Thymus (tissue), 11 donors: ENCODE measurements around the gene AACS. TPM values are rescaled to one million over a fixed set of nuclear protein-coding genes. Genes with fewer than 3 reads are reported as not detected.
"Not testable (repeated sequence)": the region's sequence is repeated elsewhere in the genome, so short reads cannot be mapped to it uniquely, and the experiment has no call there.

Source experiments
- DNase-seq, 9 donors: peaks; one replicate each; pipeline ENCODE4 v3.0.0-alpha.2; 2013; ENCODE audit warnings: low spot score in 9 of 9, low read depth in 6 of 9, missing footprints in 1 of 9
- H3K27ac ChIP-seq, 2 donors: one replicate each; pipeline ENCODE4 v1.5.1; 2013; ENCODE audit warnings: control low read depth in 1 of 2, low read depth in 1 of 2, low read length in 1 of 2, mild to moderate bottlenecking in 1 of 2, moderate library complexity in 1 of 2
- H3K27me3 ChIP-seq, 2 donors: one replicate each; pipeline ENCODE4 v1.5.1; 2013; ENCODE audit warnings: low read length in 1 of 2; ENCODE audit not compliant: control insufficient read depth in 2 of 2, insufficient read depth in 1 of 2
- H3K36me3 ChIP-seq, 2 donors: one replicate each; pipeline ENCODE4 v1.5.1; 2013; ENCODE audit warnings: low read length in 1 of 2, mild to moderate bottlenecking in 1 of 2, moderate library complexity in 1 of 2; ENCODE audit not compliant: control insufficient read depth in 2 of 2, insufficient read depth in 2 of 2
- H3K4me1 ChIP-seq, 2 donors: one replicate each; pipeline ENCODE4 v1.5.1; 2013; ENCODE audit warnings: low read length in 2 of 2; ENCODE audit not compliant: control insufficient read depth in 2 of 2, insufficient read depth in 2 of 2
- H3K4me3 ChIP-seq, 2 donors: one replicate each; pipeline ENCODE4 v1.5.1; 2013; ENCODE audit warnings: low read length in 2 of 2, control low read depth in 1 of 2, mild to moderate bottlenecking in 1 of 2
- H3K9me3 ChIP-seq, 2 donors: one replicate each; pipeline ENCODE4 v1.5.1; 2013; ENCODE audit warnings: low read length in 1 of 2, mild to moderate bottlenecking in 1 of 2; ENCODE audit not compliant: control insufficient read depth in 2 of 2, insufficient read depth in 1 of 2
- WGBS: extraction: QIAGEN DNeasy Blood & Tissue Kit; methylation state at CpG from one replicate; pipeline ENCODE4 v1.1.7; 2013; 5-methylcytosine and 5-hydroxymethylcytosine counted together
- polyA plus RNA-seq: library from polyadenylated mRNA; stranded (reverse); fragments of 200-250 nt; gene quantifications from one replicate; pipeline ENCODE4 v1.2.3, GENCODE V29; 2013
- total RNA-seq: library from RNA; stranded (reverse); fragments of 120-200 nt; gene quantifications from one replicate; pipeline ENCODE4 v1.2.4, GENCODE V29; 2013
- donor health status: healthy.

Gene AACS
- total and polyA plus RNA-seq, 2 donors, result 10.2 to 17.0 TPM

DNA sequence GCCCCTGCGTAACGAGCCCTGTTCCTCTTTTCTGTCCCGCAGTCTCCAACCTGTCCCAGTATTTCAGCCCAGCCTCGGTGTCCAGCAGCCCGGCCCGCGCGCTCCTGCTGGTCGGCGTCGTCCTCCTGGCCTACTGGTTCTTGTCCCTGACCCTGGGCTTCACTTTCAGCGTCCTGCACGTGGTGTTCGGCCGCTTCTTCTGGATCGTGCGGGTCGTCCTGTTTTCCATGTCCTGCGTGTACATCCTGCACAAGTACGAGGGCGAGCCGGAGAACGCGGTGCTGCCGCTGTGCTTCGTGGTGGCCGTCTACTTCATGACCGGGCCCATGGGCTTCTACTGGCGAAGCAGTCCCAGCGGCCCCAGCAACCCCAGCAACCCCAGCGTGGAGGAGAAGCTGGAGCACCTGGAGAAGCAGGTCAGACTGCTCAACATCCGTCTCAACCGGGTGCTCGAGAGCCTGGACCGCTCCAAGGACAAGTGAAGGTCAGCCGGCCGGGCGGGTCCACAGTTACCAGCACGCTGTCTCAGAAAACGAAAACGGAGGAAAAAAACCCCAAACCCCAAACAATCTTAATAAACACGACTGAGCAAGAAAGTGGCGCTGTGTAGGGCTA is 40.2 kb upstream of the AACS start:
- Histone ChIP-seq H3K27ac (no peak overlapping the region), H3K4me3 (no peak overlapping the region), H3K4me1 (no peaks in the 10 kb centered on the region), H3K9me3 (no peaks in the 10 kb centered on the region), H3K27me3 (no peaks in the 10 kb centered on the region), H3K36me3 (peaks cover 10 to 21% of the 10 kb centered on the region in 2 donors)
- WGBS, result 95% methylated on average over 43 of the region's 43 CpGs
- DNase-seq, result no peak

DNA sequence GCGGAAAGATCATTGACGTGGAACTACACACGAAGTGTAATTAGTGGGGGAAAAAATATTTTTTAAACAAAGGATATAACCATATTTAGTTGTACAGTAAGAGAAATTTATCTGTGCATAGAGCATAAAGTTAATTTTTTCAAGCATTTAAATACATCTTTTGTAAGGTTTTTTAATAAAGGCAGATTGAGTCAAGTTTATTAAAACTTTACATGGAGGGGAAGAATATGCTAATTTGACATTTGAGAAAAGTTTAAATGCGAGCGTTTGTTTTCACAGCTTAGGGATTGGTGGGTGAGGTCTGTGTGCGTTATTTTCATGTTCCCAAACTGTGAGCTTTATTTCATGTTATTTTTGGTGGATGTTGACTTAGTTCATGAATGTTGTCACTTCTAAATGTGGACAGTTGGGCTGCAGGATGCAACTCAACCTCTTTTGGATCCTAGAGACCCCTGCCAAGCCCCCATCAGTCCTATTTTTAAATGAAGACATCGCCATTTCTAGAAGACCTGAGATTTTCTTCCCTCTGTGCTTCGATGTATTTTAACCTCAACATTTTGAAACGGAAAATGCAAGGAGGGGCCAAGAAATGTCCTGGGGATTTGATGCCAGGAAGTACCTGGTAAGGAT is 39.5 kb upstream of the AACS start:
- no peaks in the 10 kb centered on the region for H3K27me3 ChIP-seq
- no peak overlapping the region for H3K4me3 ChIP-seq
- no peak for DNase-seq
- 97% methylated on average over 9 of the region's 9 CpGs for WGBS
- no peaks in the 10 kb centered on the region for H3K9me3 ChIP-seq
- H3K27ac ChIP-seq, result no peak overlapping the region
- H3K4me1 ChIP-seq, result no peaks in the 10 kb centered on the region
- H3K36me3 ChIP-seq, result peaks cover 11 to 19% of the 10 kb centered on the region in 2 donors

DNA sequence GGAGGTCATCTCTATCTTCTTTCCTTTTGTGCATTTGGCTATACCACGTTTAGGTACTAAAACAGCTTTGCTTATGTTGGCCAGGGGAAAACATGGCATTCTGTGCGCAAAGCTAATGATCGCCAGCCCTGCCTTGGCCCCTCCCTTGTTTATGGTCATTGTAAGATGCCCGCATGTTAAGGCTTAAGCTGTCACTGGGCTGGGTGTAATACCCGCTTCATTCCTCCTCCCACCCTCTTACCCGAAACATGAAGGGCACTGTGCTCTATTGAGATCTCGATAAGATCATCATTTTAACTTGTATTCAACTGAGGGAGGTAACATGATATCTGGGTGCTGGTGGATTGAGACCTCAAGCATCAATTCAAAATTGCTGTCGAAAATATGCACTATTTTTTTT is 37.1 kb upstream of the AACS start:
- H3K36me3 ChIP-seq, result peaks cover 10 to 11% of the 10 kb centered on the region in 2 donors
- WGBS, result 99% methylated on average over 8 of the region's 8 CpGs
- H3K27ac ChIP-seq, result no peak overlapping the region
- no peaks in the 10 kb centered on the region for H3K4me1 ChIP-seq
- no peaks in the 10 kb centered on the region for H3K9me3 ChIP-seq
- H3K4me3 ChIP-seq, result no peak overlapping the region
- no peak for DNase-seq
- H3K27me3 ChIP-seq, result no peaks in the 10 kb centered on the region

DNA sequence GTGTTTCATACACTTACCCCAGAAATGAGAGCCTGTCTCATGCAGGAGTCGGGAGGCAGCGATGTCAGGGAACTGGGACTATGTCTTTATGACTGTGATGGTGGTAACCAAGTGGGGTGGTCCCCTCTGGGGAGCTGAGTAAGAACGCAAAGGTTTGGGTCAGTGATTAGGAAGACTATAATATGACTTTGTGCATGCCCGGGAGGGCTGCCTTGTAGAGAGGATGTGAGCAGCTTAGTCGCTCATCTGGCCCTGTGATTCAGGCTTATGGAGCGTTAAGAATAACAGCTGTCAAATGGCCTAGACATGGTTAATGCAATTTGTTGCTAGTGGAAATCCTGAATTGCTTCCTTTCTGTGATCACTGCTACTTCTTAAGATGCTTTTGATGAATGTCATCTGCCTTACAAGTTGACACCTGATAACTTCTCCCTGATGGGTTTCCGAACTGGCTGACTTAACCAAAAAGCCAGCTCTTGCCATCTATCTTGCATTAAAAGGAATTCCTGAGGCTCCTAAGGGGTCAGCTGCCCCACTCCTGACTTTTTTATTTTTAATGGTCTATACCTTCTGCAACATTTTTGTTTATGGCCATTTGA is 35.4 kb upstream of the AACS start:
- Histone ChIP-seq H3K4me3 (no peak overlapping the region), H3K4me1 (no peaks in the 10 kb centered on the region), H3K9me3 (no peaks in the 10 kb centered on the region), H3K36me3 (peaks cover 6 to 8% of the 10 kb centered on the region in 2 donors), H3K27me3 (no peaks in the 10 kb centered on the region), H3K27ac (no peak overlapping the region)
- 97% methylated on average over 7 of the region's 7 CpGs for WGBS
- no peak for DNase-seq

DNA sequence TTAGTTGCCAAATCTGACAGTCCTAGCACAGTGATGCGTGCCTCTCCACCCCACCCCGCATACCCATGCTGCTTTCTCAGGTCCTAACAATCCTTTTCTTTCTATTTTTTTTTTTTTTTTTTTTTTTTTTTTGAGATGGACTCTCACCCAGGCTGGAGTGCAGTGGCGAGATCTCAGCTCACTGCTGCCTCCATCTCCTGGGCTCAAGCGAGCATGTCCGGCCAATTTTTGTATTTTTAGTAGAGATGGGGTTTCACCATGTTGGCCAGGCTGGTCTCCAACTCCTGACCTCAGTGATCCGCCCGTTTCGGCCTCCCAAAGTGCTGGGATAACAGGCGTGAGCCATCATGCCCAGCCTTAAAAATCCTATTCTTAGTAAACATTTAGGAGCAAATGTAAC is 33.8 kb upstream of the AACS start:
- not testable (repeated sequence) for H3K27me3 ChIP-seq, H3K4me3 ChIP-seq, H3K4me1 ChIP-seq, DNase-seq, H3K9me3 ChIP-seq, H3K27ac ChIP-seq, H3K36me3 ChIP-seq
- 86% methylated on average over 9 of the region's 9 CpGs for WGBS

DNA sequence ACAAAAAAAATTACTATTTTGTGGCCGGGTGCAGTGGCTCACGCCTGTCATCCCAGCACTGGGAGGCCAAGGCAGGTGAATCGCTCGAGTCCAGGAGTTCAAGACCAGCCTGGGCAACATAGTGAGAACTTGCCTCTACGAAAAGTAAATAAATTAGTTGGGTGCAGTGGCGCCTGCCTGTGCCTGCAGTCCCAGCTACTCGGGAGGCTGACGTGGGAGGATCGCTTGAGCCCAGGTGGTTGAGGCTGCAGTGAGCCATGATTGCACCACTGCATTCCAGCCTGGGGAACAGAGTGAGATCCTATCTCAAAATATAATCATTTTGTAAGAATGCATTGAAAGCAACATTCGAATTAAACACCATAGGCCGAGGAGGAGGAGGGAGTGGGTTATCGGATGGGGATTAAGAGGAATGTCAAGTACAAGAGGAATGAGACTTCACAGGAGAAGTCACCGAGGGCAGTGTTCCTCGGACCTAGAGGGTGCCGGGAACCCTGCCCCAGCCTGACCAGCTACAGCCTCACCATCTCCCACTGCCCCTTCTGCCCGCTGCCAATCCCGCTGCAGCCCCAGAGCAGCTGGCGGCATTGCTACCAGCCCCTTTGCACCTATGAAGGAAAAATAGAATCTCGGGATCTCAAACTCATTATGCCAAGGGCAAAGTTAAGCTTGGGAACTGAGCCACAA is 32.6 kb upstream of the AACS start:
- Histone ChIP-seq H3K27ac (no peak overlapping the region), H3K4me3 (no peak overlapping the region), H3K4me1 (no peaks in the 10 kb centered on the region), H3K27me3 (no peaks in the 10 kb centered on the region), H3K36me3 (peaks cover 0 to 3% of the 10 kb centered on the region in 2 donors), H3K9me3 (no peaks in the 10 kb centered on the region)
- no peak for DNase-seq
- 98% methylated on average over 19 of the region's 19 CpGs for WGBS

DNA sequence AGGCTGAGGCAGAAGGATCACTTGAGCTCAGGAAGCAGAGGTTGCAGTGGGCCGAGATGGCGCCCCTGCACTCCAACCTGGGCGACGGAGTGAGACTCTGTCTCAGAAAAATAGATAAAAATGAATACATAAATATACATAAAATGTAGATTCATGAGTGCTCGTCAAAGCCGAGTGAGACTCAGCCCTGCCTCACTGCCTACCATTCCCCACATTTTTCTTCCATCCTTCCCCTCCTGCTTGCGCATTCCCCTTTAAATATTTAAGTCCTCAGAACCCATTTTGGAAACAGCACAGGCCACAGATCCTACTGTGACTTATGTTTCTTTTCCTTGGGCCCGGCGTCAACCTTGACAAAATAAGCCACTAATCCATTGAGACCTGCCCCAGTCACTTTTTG is 31.9 kb upstream of the AACS start:
- 97% methylated on average over 9 of the region's 9 CpGs for WGBS
- DNase-seq, result no peak
- no peak overlapping the region for H3K27ac ChIP-seq
- H3K27me3 ChIP-seq, result no peaks in the 10 kb centered on the region
- peaks cover 0 to 3% of the 10 kb centered on the region in 2 donors for H3K36me3 ChIP-seq
- no peaks in the 10 kb centered on the region for H3K9me3 ChIP-seq
- no peak overlapping the region for H3K4me3 ChIP-seq
- H3K4me1 ChIP-seq, result no peaks in the 10 kb centered on the region

DNA sequence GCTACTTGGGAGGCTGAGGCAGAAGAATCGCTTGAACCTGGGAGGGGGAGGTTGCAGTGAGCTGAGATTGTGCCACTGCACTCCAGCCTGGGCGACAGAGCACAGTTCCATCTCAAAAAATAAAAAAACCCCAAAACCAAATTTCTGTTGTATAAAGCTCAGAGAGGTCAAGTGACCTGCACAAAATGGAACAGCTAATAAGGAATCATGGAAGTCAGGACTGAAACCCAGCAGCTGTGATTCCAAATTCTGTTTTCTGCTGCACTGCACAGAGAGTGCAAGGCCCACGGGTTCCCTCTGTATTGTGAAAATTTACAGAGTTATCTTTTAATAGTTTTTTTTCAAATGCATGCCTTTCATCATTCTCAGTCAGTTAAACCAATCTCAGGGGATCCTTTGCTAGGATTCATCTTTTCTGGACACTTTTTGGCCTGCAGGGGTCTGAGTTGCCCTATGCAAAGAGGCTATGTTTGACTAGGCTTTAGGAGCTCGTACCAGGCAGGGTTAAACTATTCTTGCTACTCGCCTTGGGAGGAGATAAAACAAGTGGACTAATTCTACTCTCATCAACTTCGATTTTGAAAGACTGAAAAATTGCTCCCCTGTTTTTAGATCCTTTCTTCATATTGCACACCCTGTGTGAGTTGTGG is 26.1 kb upstream of the AACS start:
- Histone ChIP-seq H3K27me3 (no peaks in the 10 kb centered on the region), H3K4me1 (no peaks in the 10 kb centered on the region), H3K27ac (no peak overlapping the region), H3K9me3 (no peaks in the 10 kb centered on the region), H3K4me3 (no peak overlapping the region), H3K36me3 (no peaks in the 10 kb centered on the region)
- 93% methylated on average over 6 of the region's 6 CpGs for WGBS
- no peak for DNase-seq

DNA sequence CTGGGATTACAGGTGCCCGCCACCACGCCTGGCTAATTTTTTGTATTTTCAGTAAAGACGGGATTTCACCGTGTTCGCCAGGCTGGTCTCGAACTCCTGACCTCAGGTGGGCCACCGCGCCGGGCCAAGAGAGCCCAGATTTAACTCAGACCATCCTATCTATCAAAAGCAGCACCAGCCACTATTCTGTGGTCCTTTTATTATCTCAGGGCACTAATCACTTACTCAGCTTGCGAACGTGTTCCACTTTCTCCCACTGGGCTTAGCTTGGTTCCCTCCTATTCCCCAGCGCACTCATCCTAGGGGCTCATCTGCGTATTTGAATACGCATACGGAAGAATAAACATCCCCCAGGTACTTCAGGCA is 16.2 kb upstream of the AACS start:
- peaks cover 4 to 8% of the 10 kb centered on the region in 2 donors for H3K4me1 ChIP-seq
- no peaks in the 10 kb centered on the region for H3K36me3 ChIP-seq
- H3K27me3 ChIP-seq, result no peaks in the 10 kb centered on the region
- WGBS, result 53% methylated on average over 15 of the region's 15 CpGs
- peak overlapping the region; percentile 60 to 70 for H3K4me3 ChIP-seq
- peaks cover 0 to 10% of the 10 kb centered on the region in 2 donors for H3K9me3 ChIP-seq
- H3K27ac ChIP-seq, result peak overlapping the region; percentile 15 to 47
- DNase-seq, result no peak
